PC-9 (cell line): ENCODE results near the gene POU6F2. TPM values are rescaled to one million over a fixed set of nuclear protein-coding genes. Genes with fewer than 3 reads are reported as not detected.

Source experiments
- BruUV-seq: library from RNA; stranded (reverse); fragments of 400-500 nt; replicated peaks from 2 replicates; lab custom pipeline; 2021; lab: Mats Ljungman, UMichigan
- CTCF ChIA-PET: fragments of 300-600 bp; sonication (Branson Sonifier 250); formaldehyde crosslinking; loops from one replicate; lab custom pipeline; 2022; ENCODE audit warnings: antibody characterized with exemption; lab: Charles Lee
- POLR2A ChIA-PET: fragments of 300-600 bp; sonication (Branson Sonifier 250); formaldehyde crosslinking; loops from one replicate; lab custom pipeline; 2022; ENCODE audit warnings: antibody characterized with exemption; ENCODE audit not compliant: unreplicated experiment; lab: Charles Lee
- DNase-seq, 2 experiments: peaks; one replicate each; pipeline versions ENCODE4 v3.0.0 to v3.0.0-alpha.2; 2015 to 2022; ENCODE audit warnings: mixed read lengths in 1 of 2
- H2AFZ ChIP-seq: fragments of 200-600 bp; sonication (generic); 2 replicates; pipeline ENCODE4 v1.8.1; 2017; ENCODE audit warnings: antibody characterized with exemption
- H3F3A ChIP-seq: fragments of 200-600 bp; sonication (generic); 2 replicates; pipeline ENCODE4 v1.8.1; 2017; ENCODE audit warnings: antibody characterized with exemption, mild to moderate bottlenecking, low read depth; ENCODE audit not compliant: insufficient read depth
- H3K27ac ChIP-seq: fragments of 200-600 bp; sonication (generic); 2 replicates; pipeline ENCODE4 v1.6.1; 2016; ENCODE audit warnings: mixed run types
- H3K27me3 ChIP-seq: fragments of 200-600 bp; sonication (generic); 2 replicates; pipeline ENCODE4 v1.6.1; 2016; ENCODE audit warnings: low read depth, mixed run types; ENCODE audit not compliant: insufficient read depth
- H3K36me3 ChIP-seq: fragments of 200-600 bp; sonication (generic); 2 replicates; pipeline ENCODE4 v1.6.1; 2016; ENCODE audit warnings: low read depth, mixed run types
- H3K4me1 ChIP-seq: fragments of 200-600 bp; sonication (generic); replicated peaks from 2 replicates; pipeline ENCODE4 v1.6.1; 2016; ENCODE audit warnings: mixed run types; ENCODE audit not compliant: insufficient read depth
- H3K4me2 ChIP-seq: fragments of 200-600 bp; sonication (generic); 2 replicates; pipeline ENCODE4 v1.6.1; 2017; ENCODE audit warnings: mixed run types
- H3K4me3 ChIP-seq: fragments of 200-600 bp; sonication (generic); 2 replicates; pipeline ENCODE4 v1.6.1; 2016; ENCODE audit warnings: mixed run types
- H3K79me2 ChIP-seq: fragments of 200-600 bp; sonication (generic); 2 replicates; pipeline ENCODE4 v1.6.1; 2017; ENCODE audit warnings: low read depth, mixed run types
- H3K9me2 ChIP-seq: fragments of 200-600 bp; sonication (generic); 2 replicates; pipeline ENCODE4 v1.8.1; 2017; ENCODE audit warnings: mild to moderate bottlenecking; ENCODE audit not compliant: insufficient read depth
- H3K9me3 ChIP-seq: fragments of 200-600 bp; sonication (generic); 2 replicates; pipeline ENCODE4 v1.8.1; 2016; ENCODE audit warnings: low read depth; ENCODE audit not compliant: insufficient read depth
- H4K20me1 ChIP-seq: fragments of 200-600 bp; sonication (generic); 2 replicates; pipeline ENCODE4 v1.8.1; 2017; ENCODE audit not compliant: insufficient read depth
- EZH2 ChIP-seq: fragments of 200-600 bp; sonication (generic); IDR thresholded peaks from 2 replicates; pipeline ENCODE4 v1.8.0; 2017; ENCODE audit warnings: antibody characterized with exemption, low read depth
- intact Hi-C: fragments of 100-400 bp; cut with micrococcal nuclease; formaldehyde crosslinking; loops from one replicate; pipeline ENCODE4 v1.10.0; 2022; ENCODE audit not compliant: unreplicated experiment
- total RNA-seq: library from RNA; stranded (reverse); gene quantifications from 2 replicates; pipeline ENCODE4 v1.2.3, GENCODE V29; 2021
- TF ChIP-seq, protein P1 (sequence below): fragments of 200-600 bp; sonication (generic); conservative IDR thresholded peaks from 2 replicates; pipeline ENCODE4 v1.6.1; 2017; ENCODE audit warnings: mixed run types, antibody characterized with exemption, mild to moderate bottlenecking, moderate library complexity

The POU6F2 gene
- total RNA-seq, 1 experiment from 2014 or later: not detected

DNA sequence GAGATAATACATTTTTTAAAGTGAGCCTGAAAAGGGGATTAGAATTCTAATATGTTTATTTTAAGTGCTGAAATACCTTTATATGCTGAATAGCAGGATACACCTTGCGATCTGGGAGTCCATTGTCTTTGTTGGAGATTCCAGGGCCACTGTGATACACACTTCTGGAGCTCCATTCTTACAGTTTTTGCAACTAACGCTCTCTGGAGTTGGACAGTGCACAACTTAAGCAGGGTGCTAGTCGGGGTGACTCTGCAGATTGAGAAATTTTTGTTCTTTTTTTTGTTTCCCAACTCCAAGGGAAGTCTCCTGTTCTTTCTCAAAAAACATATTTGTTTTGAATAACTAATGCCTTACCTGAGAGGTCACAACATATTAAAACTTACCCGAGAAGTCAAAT lies 23.7 kb upstream of the POU6F2 start:
- Histone ChIP-seq H4K20me1 (no peaks in the 10 kb centered on the region), H3K79me2 (no peaks in the 10 kb centered on the region), H3K9me2 (no peaks in the 10 kb centered on the region), H3F3A (no peaks in the 10 kb centered on the region), H3K27me3 (peaks cover 35% of the 10 kb centered on the region; the same call in 1 of the 2 replicates), H3K4me3 (no peak overlapping the region), H3K36me3 (no peaks in the 10 kb centered on the region), H3K4me2 (no peak overlapping the region), H2AFZ (no peak overlapping the region), H3K4me1 (peaks cover 8% of the 10 kb centered on the region; the same call in 1 of the 2 replicates), H3K27ac (no peak overlapping the region), H3K9me3 (peaks cover 6% of the 10 kb centered on the region; the same call in 1 of the 2 replicates)
- TF ChIP-seq, protein P1, sequence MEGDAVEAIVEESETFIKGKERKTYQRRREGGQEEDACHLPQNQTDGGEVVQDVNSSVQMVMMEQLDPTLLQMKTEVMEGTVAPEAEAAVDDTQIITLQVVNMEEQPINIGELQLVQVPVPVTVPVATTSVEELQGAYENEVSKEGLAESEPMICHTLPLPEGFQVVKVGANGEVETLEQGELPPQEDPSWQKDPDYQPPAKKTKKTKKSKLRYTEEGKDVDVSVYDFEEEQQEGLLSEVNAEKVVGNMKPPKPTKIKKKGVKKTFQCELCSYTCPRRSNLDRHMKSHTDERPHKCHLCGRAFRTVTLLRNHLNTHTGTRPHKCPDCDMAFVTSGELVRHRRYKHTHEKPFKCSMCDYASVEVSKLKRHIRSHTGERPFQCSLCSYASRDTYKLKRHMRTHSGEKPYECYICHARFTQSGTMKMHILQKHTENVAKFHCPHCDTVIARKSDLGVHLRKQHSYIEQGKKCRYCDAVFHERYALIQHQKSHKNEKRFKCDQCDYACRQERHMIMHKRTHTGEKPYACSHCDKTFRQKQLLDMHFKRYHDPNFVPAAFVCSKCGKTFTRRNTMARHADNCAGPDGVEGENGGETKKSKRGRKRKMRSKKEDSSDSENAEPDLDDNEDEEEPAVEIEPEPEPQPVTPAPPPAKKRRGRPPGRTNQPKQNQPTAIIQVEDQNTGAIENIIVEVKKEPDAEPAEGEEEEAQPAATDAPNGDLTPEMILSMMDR: no peak
- TF ChIP-seq EZH2: no peak
- intact Hi-C loops: no loop called here
- no peak for DNase-seq
- POLR2A ChIA-PET: no interaction called here
- CTCF ChIA-PET: no interaction called here
- BruUV-seq: no TSS peak

DNA sequence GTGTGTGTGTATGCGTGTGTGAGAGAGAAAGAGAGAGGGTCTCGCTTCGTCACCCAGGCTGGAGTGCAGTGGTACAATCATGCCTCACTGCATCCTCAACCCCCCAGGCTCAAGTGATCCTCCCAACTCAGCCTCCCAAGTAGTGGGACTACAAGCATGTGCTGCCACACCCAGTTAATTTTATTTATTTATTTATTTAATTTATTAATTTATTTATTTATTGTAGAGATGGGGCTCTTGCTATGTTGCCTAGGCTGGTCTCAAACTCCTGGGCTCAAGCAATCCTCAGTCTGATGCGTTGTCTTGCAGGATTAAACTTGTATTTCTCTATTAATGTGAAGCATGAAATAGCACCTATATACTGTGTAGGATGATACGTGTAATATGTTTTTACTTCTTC lies 21.8 kb upstream of the POU6F2 start:
- POLR2A ChIA-PET: no interaction called here
- Histone ChIP-seq H3K4me1 (no peaks in the 10 kb centered on the region), H3K4me2 (no peak overlapping the region), H3K27me3 (peaks cover 50% of the 10 kb centered on the region; the same call in 1 of the 2 replicates), H2AFZ (no peak overlapping the region), H4K20me1 (no peaks in the 10 kb centered on the region), H3K4me3 (no peak overlapping the region), H3K79me2 (no peaks in the 10 kb centered on the region), H3K9me3 (no peaks in the 10 kb centered on the region), H3K27ac (no peak overlapping the region), H3K9me2 (no peaks in the 10 kb centered on the region), H3K36me3 (no peaks in the 10 kb centered on the region), H3F3A (no peaks in the 10 kb centered on the region)
- TF ChIP-seq, protein P1: no peak
- TF ChIP-seq EZH2: no peak
- intact Hi-C loops: no loop called here
- CTCF ChIA-PET: no interaction called here
- BruUV-seq: no TSS peak
- DNase-seq: no peak

DNA sequence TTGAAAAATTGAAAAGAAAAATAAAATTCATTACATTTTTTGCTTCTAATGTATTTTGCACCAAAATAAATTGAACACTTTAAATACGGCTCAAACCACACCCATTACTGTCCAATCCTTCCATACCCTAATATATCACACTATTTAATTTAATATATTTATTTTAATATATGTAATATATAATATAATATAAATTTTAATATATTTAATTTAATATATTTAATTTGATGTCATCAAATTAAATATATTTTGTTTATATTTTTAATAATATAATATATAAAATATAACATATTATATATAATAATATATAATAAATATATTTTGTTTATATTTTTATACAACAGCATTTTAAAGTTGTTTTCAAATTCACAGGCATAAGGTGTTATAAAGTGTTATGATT lies 15.7 kb upstream of the POU6F2 start:
- no peak for DNase-seq
- no peak overlapping the region for H3K4me3 ChIP-seq
- no peak overlapping the region for H3K4me2 ChIP-seq
- CTCF ChIA-PET: no interaction called here
- H3F3A ChIP-seq: no peaks in the 10 kb centered on the region
- H3K4me1 ChIP-seq: no peaks in the 10 kb centered on the region
- no peak overlapping the region for H2AFZ ChIP-seq
- TF ChIP-seq, protein P1: no peak
- TF ChIP-seq EZH2: no peak
- peaks cover 35% of the 10 kb centered on the region for H3K27me3 ChIP-seq
- no peak overlapping the region for H3K27ac ChIP-seq
- H3K9me3 ChIP-seq: no peaks in the 10 kb centered on the region
- BruUV-seq: no TSS peak
- intact Hi-C loops: no loop called here
- no peaks in the 10 kb centered on the region for H3K36me3 ChIP-seq
- H3K79me2 ChIP-seq: no peaks in the 10 kb centered on the region
- POLR2A ChIA-PET: no interaction called here
- H4K20me1 ChIP-seq: no peaks in the 10 kb centered on the region
- H3K9me2 ChIP-seq: peaks cover 4% of the 10 kb centered on the region; the same call in 1 of the 2 replicates
